HG03439 (cell line): ENCODE data around the gene PIK3AP1.
"Not testable (repeated sequence)": the region's sequence is repeated elsewhere in the genome, so short reads cannot be mapped to it uniquely, and the experiment has no call there.

Experiments used
- ATAC-seq: cut with Tn5 transposase; IDR thresholded peaks from one replicate; pipeline ENCODE4 v1.9.1; 2021; ENCODE audit warnings: mild to moderate bottlenecking, moderate library complexity; ENCODE audit not compliant: unreplicated experiment

Gene PIK3AP1, protein sequence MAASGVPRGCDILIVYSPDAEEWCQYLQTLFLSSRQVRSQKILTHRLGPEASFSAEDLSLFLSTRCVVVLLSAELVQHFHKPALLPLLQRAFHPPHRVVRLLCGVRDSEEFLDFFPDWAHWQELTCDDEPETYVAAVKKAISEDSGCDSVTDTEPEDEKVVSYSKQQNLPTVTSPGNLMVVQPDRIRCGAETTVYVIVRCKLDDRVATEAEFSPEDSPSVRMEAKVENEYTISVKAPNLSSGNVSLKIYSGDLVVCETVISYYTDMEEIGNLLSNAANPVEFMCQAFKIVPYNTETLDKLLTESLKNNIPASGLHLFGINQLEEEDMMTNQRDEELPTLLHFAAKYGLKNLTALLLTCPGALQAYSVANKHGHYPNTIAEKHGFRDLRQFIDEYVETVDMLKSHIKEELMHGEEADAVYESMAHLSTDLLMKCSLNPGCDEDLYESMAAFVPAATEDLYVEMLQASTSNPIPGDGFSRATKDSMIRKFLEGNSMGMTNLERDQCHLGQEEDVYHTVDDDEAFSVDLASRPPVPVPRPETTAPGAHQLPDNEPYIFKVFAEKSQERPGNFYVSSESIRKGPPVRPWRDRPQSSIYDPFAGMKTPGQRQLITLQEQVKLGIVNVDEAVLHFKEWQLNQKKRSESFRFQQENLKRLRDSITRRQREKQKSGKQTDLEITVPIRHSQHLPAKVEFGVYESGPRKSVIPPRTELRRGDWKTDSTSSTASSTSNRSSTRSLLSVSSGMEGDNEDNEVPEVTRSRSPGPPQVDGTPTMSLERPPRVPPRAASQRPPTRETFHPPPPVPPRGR

DNA sequence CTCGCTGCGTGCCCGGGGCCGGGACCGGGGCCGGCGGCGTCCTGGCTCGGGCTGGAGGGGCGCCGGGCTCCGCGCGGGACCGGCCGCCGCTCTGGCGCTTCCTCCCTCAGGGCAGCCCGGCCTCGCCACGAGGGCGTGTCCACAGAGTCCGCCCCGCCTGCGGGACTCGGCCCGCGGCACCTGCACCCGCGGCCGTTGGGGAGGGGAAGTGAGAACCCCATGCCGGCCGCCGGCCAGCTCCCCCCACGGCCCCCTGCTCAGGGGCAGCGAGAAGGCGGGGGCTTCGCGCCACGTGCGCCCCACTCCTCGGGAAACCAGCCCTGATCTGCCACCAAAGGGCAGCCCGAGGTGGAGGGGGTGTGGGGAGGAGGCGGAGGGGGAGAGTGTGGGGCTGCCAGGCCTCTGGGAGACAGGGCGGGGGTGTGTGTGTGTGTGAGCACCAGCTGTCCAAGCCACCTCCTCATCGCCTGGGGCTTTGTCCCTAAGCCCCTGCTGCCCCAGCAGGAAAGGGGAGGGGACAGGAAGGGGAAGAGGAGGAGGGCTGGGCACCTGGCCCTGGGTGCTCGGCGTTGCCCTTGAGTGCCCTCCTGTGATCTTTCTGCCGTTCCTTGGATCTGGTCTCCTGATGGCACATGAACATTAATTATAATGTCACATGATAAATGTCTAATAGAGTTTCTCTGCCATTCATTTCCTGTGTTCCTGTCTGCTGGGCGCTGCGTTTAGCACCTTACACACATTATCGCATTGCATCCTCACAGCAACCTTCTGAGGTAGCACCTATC, at the start of gene PIK3AP1:
PIK3AP1 (minus strand) TSS at position 93 of the 785 bp plus-strand sequence. CDS start 120 bp downstream, outside the sequence.
- peak; percentile 57 for ATAC-seq

DNA sequence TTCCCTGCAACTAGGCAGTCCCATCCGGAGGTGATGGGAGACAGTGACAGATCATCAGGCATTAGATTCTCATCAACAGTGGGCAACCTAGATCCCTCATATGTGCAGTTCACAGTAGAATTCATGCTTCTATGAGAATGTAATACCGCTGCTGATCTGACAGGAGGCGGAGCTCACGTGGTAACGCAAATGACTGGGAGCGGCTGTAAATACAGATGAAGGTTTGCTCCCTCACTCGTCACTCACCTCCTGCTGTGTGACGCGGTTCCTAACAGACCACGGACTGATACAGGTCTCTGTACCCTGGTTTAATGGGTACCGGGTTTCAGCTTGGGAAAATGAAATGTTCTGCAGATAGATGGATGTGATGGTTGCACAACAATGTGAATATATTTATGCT, 47.8 kb upstream of the PIK3AP1 start:
- no peak for ATAC-seq

- no peak for ATAC-seq
These were observed 47.3 kb upstream of the PIK3AP1 start for GRCh38 chr10:96767611-96768010.

GRCh38 chr10:96765406-96766240, 45.3 kb upstream of the PIK3AP1 start:
- ATAC-seq, result no peak

- no peak for ATAC-seq
These were observed 44.2 kb upstream of the PIK3AP1 start for GRCh38 chr10:96764425-96765060.

DNA sequence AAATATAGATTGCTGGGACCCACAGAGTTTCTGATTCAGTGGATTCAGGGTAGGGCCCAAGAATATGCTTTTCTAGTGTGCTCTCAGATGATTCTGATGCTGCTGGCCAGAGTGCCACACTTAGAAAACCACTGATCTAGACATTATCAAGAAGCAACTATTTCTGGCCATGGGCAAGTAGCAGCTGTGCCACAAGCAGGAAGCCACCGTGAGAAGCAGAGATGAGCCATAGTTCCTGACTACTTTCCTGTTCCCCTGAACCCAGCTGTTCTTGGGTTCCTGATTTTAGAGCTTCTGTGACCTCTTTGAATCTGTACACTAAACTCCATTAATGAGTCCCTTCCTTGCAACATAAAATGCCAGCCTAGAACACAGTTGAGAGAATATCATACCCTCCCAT, 38.1 kb upstream of the PIK3AP1 start:
- peak; percentile 69 for ATAC-seq

GRCh38 chr10:96756111-96756903, 36.0 kb upstream of the PIK3AP1 start:
- no peak for ATAC-seq

DNA sequence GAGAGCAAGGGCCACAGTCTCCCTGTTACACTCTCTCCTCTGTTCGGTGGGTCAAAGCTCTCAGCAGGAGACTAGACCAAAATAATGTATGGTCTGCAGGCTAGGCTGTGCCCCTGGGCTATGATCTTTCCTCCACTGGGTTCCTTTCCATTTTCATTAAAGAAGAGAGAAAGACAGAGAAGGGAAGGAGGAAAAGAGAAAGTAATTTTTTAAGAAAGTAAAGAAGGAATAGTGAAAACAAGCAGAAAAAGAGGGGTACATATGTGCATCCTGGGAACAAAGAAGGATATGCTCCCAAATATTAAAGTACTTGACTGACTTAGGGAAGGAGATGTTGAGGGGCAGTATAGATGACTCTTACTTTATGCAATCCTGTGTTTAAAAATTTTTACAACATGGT, 33.6 kb upstream of the PIK3AP1 start:
- no peak for ATAC-seq

- ATAC-seq, result no peak
These were observed 32.1 kb upstream of the PIK3AP1 start for GRCh38 chr10:96752375-96752774.

DNA sequence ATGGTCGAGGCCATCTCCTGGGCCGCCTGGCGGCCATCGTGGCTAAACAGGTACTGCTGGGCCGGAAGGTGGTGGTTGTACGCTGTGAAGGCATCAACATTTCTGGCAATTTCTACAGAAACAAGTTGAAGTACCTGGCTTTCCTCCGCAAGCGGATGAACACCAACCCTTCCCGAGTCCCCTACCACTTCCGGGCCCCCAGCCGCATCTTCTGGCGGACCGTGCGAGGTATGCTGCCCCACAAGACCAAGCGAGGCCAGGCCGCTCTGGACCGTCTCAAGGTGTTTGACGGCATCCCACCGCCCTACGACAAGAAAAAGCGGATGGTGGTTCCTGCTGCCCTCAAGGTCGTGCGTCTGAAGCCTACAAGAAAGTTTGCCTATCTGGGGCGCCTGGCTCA, 30.0 kb upstream of the PIK3AP1 start:
- ATAC-seq, result not testable (repeated sequence)

DNA sequence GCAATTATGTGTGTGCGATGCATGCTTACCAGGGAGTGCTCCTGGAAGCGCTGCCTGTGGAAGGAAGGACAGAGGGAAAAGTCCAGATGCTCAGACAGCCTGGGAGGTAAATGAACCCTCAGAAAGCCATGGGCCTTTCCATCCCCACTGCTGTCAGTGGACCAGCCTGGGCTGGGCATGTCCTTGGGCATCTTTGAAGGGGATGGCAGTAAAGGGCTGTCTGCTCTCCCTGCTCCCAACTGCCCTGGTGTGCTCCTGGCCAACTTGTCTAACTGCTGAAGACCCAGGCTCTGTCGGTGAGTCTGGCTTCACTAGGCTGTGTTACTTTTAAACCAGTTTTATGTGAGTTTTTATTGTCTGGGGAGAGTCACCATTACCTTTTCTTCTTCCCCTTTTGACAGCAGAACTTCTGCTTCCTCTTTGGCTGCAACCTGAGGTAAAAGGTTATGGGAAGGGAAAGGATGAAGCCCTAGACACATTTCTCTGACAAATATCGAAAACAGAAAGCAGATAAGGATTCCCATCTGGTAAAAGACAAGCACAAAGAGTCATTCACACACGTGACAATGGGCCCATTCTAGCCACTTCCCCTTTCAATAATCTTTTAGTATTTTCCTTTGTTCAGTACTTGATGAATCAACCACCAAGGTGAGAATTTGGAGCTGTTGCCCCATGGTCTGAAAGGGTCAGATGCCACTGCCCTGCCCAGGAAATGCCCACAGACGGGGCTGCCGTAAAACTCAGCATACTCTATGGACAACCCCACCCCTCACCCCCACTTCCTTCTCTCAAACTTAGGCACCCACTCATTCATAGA, 27.6 kb upstream of the PIK3AP1 start:
- ATAC-seq, result peak; percentile 86

- no peak for ATAC-seq
These were observed 26.2 kb upstream of the PIK3AP1 start for GRCh38 chr10:96746503-96746902.

- no peak for ATAC-seq
These were observed 25.6 kb upstream of the PIK3AP1 start for GRCh38 chr10:96745950-96746349.

- ATAC-seq, result no peak
These were observed 23.8 kb upstream of the PIK3AP1 start for GRCh38 chr10:96743988-96744585.

DNA sequence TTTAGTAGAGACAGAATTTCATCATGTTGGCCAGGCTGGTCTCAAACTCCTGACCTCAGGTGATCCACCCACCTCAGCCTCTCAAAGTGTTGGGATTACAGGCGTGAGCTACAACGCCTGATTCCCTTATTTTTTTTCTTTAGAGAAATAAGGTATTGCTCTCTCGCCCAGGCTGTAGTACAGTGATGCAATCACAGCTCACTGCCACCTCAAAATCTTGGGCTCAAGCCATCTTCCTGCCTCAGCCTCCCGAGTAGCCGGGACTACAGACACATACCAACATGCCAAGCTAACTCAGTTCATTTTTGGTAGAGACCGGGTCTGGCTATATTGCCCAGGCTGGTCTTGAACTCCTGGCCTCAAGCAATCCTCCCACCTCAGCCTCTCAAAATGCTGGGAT, 21.2 kb upstream of the PIK3AP1 start:
- not testable (repeated sequence) for ATAC-seq

DNA sequence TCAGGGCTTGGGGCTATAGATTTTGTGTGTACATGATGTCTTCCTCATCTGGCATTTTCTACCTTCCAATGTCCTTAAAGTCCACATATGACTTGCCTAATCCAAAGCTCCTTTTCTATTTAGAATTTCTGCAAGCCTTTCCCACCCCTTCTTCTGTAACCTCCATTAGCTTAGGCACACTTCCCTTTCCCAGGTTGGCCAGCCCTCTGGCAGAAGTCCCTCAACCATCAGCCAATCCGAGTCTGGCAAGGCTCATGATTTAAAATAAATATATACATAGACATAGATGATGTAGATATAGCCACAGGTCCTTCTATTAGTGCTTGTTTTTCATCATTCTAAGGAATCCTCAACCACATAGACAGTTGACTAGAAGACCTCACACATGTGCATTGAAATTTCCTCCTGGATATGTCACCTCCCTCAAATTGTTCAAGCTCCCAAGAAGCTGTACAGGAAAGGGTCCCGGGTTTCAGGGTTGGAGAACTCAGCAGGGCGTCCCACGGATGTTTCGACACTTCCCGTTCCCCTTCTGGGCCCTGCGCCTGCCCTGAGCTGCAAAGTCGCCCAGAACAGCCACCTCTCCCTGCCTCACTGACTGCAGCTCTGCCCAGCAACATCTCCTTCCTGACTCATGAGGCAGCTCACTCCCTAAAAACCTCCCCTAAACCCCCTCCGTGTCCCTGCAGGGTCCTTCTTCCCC, 20.4 kb upstream of the PIK3AP1 start:
- ATAC-seq, result no peak

DNA sequence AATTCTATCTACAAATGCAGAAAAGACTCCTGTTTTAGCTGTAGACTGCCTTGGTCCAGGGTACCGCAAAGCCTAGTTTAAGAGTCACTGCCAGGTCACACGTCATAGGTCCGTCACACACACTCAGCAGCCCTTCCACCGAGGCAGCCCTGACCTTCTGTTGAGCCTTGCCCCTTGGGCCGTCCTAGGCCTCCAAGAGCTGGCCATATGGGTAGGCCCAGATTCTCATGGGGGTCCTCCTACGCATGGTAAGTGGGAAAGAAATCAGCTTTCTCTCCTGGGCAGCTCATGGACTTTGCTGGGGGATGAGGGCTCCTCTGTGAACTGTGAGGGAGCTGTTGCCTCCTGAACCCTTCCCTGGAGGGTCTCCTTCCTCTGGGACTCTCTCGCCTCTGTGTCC, 19.8 kb upstream of the PIK3AP1 start:
- no peak for ATAC-seq
